Endothelial cell of umbilical vein (primary cell): ENCODE results near the gene AICDA. TPM values are rescaled to one million over a fixed set of nuclear protein-coding genes. Genes with fewer than 3 reads are reported as not detected.

ENCODE experiments used
- BruUV-seq: library from RNA; stranded (reverse); fragments of 400-500 nt; replicated peaks from 2 replicates; lab custom pipeline; 2021; lab: Mats Ljungman, UMichigan
- CTCF ChIA-PET: fragments of 300-600, 350-600 bp; sonication (Branson Sonifier 250); formaldehyde crosslinking; loops from one replicate; lab custom pipeline; 2021; ENCODE audit warnings: antibody characterized with exemption, inconsistent platforms; lab: Charles Lee
- POLR2A ChIA-PET: fragments of 300-600, 350-600 bp; sonication (Branson Sonifier 250); formaldehyde crosslinking; loops from one replicate; lab custom pipeline; 2021; ENCODE audit warnings: antibody characterized with exemption, inconsistent platforms; lab: Charles Lee
- DNase-seq: peaks from one replicate; pipeline ENCODE4 v3.0.0-alpha.2; 2011; ENCODE audit warnings: low read depth, low spot score
- FAIRE-seq: peaks from 2 replicates; lab custom pipeline; 2011; peaks lifted over from hg19 to GRCh38; lab: Jason Lieb, UNC
- H2AFZ ChIP-seq: 2 replicates; pipeline ENCODE4 v1.6.0; 2012; ENCODE audit warnings: low read depth, low read length, control low read depth, inconsistent platforms
- H3K27ac ChIP-seq: 2 replicates; pipeline ENCODE4 v1.5.1; 2011; ENCODE audit warnings: low read depth, mild to moderate bottlenecking, control low read depth, low read length, moderate library complexity; ENCODE audit not compliant: insufficient read depth
- H3K27me3 ChIP-seq, 2 experiments: 2 replicates each; pipeline versions ENCODE4 v1.6.0 to v1.6.1; 2011; ENCODE audit warnings: low read length in 2 of 2, mixed read lengths in 1 of 2; ENCODE audit not compliant: control insufficient read depth in 2 of 2, insufficient read depth in 2 of 2
- H3K36me3 ChIP-seq, 2 experiments: 2 replicates in 1 of 2; 3 replicates in 1 of 2; pipeline ENCODE4 v1.5.1; 2011; ENCODE audit warnings: low read length in 2 of 2, mild to moderate bottlenecking in 1 of 2, moderate library complexity in 1 of 2; ENCODE audit not compliant: control insufficient read depth in 2 of 2, insufficient read depth in 2 of 2; ENCODE audit errors: extremely low read depth in 1 of 2
- H3K4me1 ChIP-seq: 3 replicates; pipeline ENCODE4 v1.5.1; 2011; ENCODE audit warnings: mild to moderate bottlenecking, low read length; ENCODE audit not compliant: control insufficient read depth, insufficient read depth; ENCODE audit errors: extremely low read depth
- H3K4me2 ChIP-seq: 2 replicates; pipeline ENCODE4 v1.6.1; 2011; ENCODE audit warnings: low read length, control low read depth, mixed read lengths; ENCODE audit not compliant: insufficient read depth
- H3K4me3 ChIP-seq, 3 experiments: fragments of 200-600 bp in 1 of 3; sonication (generic), shearing (Covaris generic) in 1 of 3; replicated peaks in 1 of 3; 2 replicates each; pipeline ENCODE4 v1.5.1; 2011 to 2016; ENCODE audit warnings: control low read depth in 3 of 3, low read length in 3 of 3, mild to moderate bottlenecking in 2 of 3, inconsistent platforms in 1 of 3, low read depth in 1 of 3, moderate library complexity in 1 of 3; ENCODE audit not compliant: insufficient read depth in 1 of 3
- H3K79me2 ChIP-seq: 2 replicates; pipeline ENCODE4 v1.6.0; 2012; ENCODE audit warnings: low read length, inconsistent platforms; ENCODE audit not compliant: control insufficient read depth, insufficient read depth
- H3K9ac ChIP-seq: replicated peaks from 2 replicates; pipeline ENCODE3; 2011; ENCODE audit warnings: low read length, control low read depth; ENCODE audit not compliant: insufficient read depth; ENCODE audit errors: extremely low read depth
- H3K9me1 ChIP-seq: replicated peaks from 3 replicates; pipeline ENCODE4 v1.6.0; 2011; ENCODE audit warnings: mild to moderate bottlenecking, low read length; ENCODE audit not compliant: control insufficient read depth, insufficient read depth; ENCODE audit errors: extremely low read depth
- H3K9me3 ChIP-seq: replicated peaks from 2 replicates; pipeline ENCODE4 v1.5.1; 2012; ENCODE audit warnings: low read length, inconsistent platforms; ENCODE audit not compliant: control insufficient read depth, insufficient read depth
- H4K20me1 ChIP-seq: replicated peaks from 2 replicates; pipeline ENCODE3; 2011; ENCODE audit warnings: mild to moderate bottlenecking, low read length; ENCODE audit not compliant: control insufficient read depth, insufficient read depth; ENCODE audit errors: extremely low read depth
- CTCF ChIP-seq, 2 donors: IDR thresholded peaks; 1 replicate in 1 of 2; 2 replicates in 1 of 2; pipeline ENCODE4 v1.5.1; 2011; ENCODE audit warnings: low read length in 2 of 2, mild to moderate bottlenecking in 2 of 2, moderate library complexity in 2 of 2, control low read depth in 1 of 2, inconsistent platforms in 1 of 2, low read depth in 1 of 2; ENCODE audit not compliant: insufficient read depth in 1 of 2; ENCODE audit errors: extremely low read depth in 1 of 2
- EZH2 ChIP-seq: IDR thresholded peaks from 2 replicates; pipeline ENCODE4 v1.6.1; 2012; ENCODE audit warnings: borderline replicate concordance, low read depth, mild to moderate bottlenecking, moderate library complexity, low read length, inconsistent platforms; ENCODE audit not compliant: severe bottlenecking
- FOS ChIP-seq: IDR thresholded peaks from 2 replicates; pipeline ENCODE4 v1.6.1; 2011; ENCODE audit warnings: mild to moderate bottlenecking, low read length, moderate library complexity, borderline replicate concordance; ENCODE audit not compliant: insufficient read depth
- GATA2 ChIP-seq: IDR thresholded peaks from 2 replicates; pipeline ENCODE4 v1.7.0; 2011; ENCODE audit warnings: low read depth, mild to moderate bottlenecking, moderate library complexity, mixed read lengths, low read length; ENCODE audit not compliant: insufficient read length, insufficient read depth
- JUN ChIP-seq: IDR thresholded peaks from 2 replicates; pipeline ENCODE4 v1.6.1; 2011; ENCODE audit warnings: borderline replicate concordance, low read depth; ENCODE audit not compliant: insufficient read length, insufficient read depth
- MAX ChIP-seq: IDR thresholded peaks from 2 replicates; pipeline ENCODE4 v1.6.1; 2011; ENCODE audit not compliant: insufficient read depth, insufficient read length
- MYC ChIP-seq: IDR thresholded peaks from one replicate; pipeline ENCODE4 v1.6.1; 2011; ENCODE audit warnings: mild to moderate bottlenecking, low read depth, low read length
- POLR2A ChIP-seq: IDR thresholded peaks from 2 replicates; pipeline ENCODE4 v1.6.1; 2012; ENCODE audit warnings: low read depth, mild to moderate bottlenecking, control low read depth, low read length
- POLR2AphosphoS5 ChIP-seq: IDR thresholded peaks from 2 replicates; pipeline ENCODE4 v1.6.1; 2012; ENCODE audit warnings: low read depth, mild to moderate bottlenecking, control low read depth, low read length, moderate library complexity; ENCODE audit not compliant: insufficient read depth
- dilution Hi-C: fragments of 300-500 bp; cut with MboI; formaldehyde crosslinking; loops from one replicate; pipeline ENCODE4 v1.15.0; 2019; ENCODE audit warnings: low sequenced_read_pairs; ENCODE audit not compliant: extremely low pct_ligation_motif_present
- intact Hi-C: fragments of 100-400 bp; cut with micrococcal nuclease; formaldehyde crosslinking; loops from one replicate; pipeline ENCODE4 v1.10.0; 2022
- polyA plus RNA-seq, 4 experiments: library from polyadenylated mRNA; depleted of rRNA in 3 of 4; stranded (reverse) in 3 of 4; unstranded in 1 of 4; fragments of >200 nt; gene quantifications; 2 replicates each; pipeline versions ENCODE4 v1.2.1 to v1.2.3, GENCODE V29; 2011 to 2012; ENCODE audit warnings: missing spikeins in 1 of 4
- total RNA-seq: library from RNA; stranded (reverse); gene quantifications from 2 replicates; pipeline ENCODE4 v1.2.3, GENCODE V29; 2021

AICDA gene
- total and polyA plus RNA-seq, 2 donors (not counting 3 experiments of a cell fraction or from before 2014, with no cell fraction given): not detected

GRCh38 chr12:8605057-8605456 is 7.6 kb downstream of the AICDA start:
- no peak overlapping the region for H3K9ac ChIP-seq
- no TSS peak for BruUV-seq
- H3K4me2 ChIP-seq: no peak overlapping the region
- DNase-seq: no peak
- TF ChIP-seq POLR2AphosphoS5 (no peak), GATA2 (no peak), POLR2A (no peak), FOS (no peak), EZH2 (no peak), MYC (no peak), JUN (no peak), CTCF (IDR thresholded peaks at IDR 0.05; ENCODE audit: extremely low read depth in 1 of 2, insufficient read depth in 1 of 2, low read depth in 1 of 2, low read length in 2 of 2) (no peak), MAX (no peak)
- no peaks in the 10 kb centered on the region for H3K4me1 ChIP-seq
- no peak overlapping the region for H3K4me3 ChIP-seq
- H3K79me2 ChIP-seq: no peaks in the 10 kb centered on the region
- CTCF ChIA-PET: no interaction called here
- no peaks in the 10 kb centered on the region for H3K9me3 ChIP-seq
- H3K36me3 ChIP-seq: no peaks in the 10 kb centered on the region
- no peak overlapping the region for H2AFZ ChIP-seq
- H4K20me1 ChIP-seq: no peaks in the 10 kb centered on the region
- H3K27ac ChIP-seq: no peak overlapping the region
- POLR2A ChIA-PET: interaction anchor here (0.7 kb wide), 1 partner anchor 118 kb away, joined by 8 read pairs; no protein-coding TSS in a partner anchor
- no peaks in the 10 kb centered on the region for H3K9me1 ChIP-seq
- intact Hi-C loops (no loop called here), dilution Hi-C loops (no loop called here)
- no peak for FAIRE-seq
- H3K27me3 ChIP-seq: peaks cover 4 to 11% of the 10 kb centered on the region in 2 experiments
